Activated CD4-positive, alpha-beta T cell treated with anti-CD3 and anti-CD28 coated beads, Interleukin-2, amount 50 U/mL, for 4 hours (primary cell): ENCODE measurements around the gene ACVR1C.
A peak's percentile ranks its signal among the peaks of the same experiment; 100 is the strongest.

Source experiments
- DNase-seq, 2 experiments: peaks; one replicate each; pipeline ENCODE4 v3.0.0-alpha.2; 2020

Gene ACVR1C

GRCh38 chr2:157628477-157629415 lies at the start of gene ACVR1C:
Gene ACVR1C, minus strand, starts transcription at chr2:157628864. Its CDS starts 220 bp downstream, at chr2:157628644.
- peak; percentile 46 to 51 for DNase-seq

GRCh38 chr2:157677941-157678340 lies 49.3 kb upstream of the ACVR1C start:
- DNase-seq, result no peak

- no peak for DNase-seq
Measured at GRCh38 chr2:157672129-157672528, 43.5 kb upstream of the ACVR1C start.

- no peak for DNase-seq
Measured at GRCh38 chr2:157662401-157662800, 33.7 kb upstream of the ACVR1C start.

GRCh38 chr2:157661776-157662175 lies 33.1 kb upstream of the ACVR1C start:
- DNase-seq, result no peak

- no peak for DNase-seq
Measured at GRCh38 chr2:157657858-157658257, 29.2 kb upstream of the ACVR1C start.

GRCh38 chr2:157657101-157657500 lies 28.4 kb upstream of the ACVR1C start:
- no peak for DNase-seq

- no peak for DNase-seq
Measured at GRCh38 chr2:157644776-157645175, 16.1 kb upstream of the ACVR1C start.

- DNase-seq, result no peak
Measured at GRCh38 chr2:157631861-157632260, 3.2 kb upstream of the ACVR1C start.

- DNase-seq, result peak; percentile 36 to 38
Measured at GRCh38 chr2:157627594-157628476, 829 bp downstream of the ACVR1C start.

GRCh38 chr2:157625296-157625695 lies 3.4 kb downstream of the ACVR1C start:
- peak in 1 of 2 experiments; percentile 4 for DNase-seq

GRCh38 chr2:157620956-157621355 lies 7.7 kb downstream of the ACVR1C start:
- no peak for DNase-seq

GRCh38 chr2:157611726-157612125 lies 16.9 kb downstream of the ACVR1C start:
- no peak for DNase-seq

GRCh38 chr2:157611110-157611509 lies 17.6 kb downstream of the ACVR1C start:
- no peak for DNase-seq

- DNase-seq, result no peak
Measured at GRCh38 chr2:157606534-157606933, 22.1 kb downstream of the ACVR1C start.

GRCh38 chr2:157603198-157603597 lies 25.5 kb downstream of the ACVR1C start:
- DNase-seq, result no peak

- no peak for DNase-seq
Measured at GRCh38 chr2:157601807-157602206, 26.9 kb downstream of the ACVR1C start.

- peak; percentile 50 to 56 for DNase-seq
Measured at GRCh38 chr2:157596992-157597681, 31.5 kb downstream of the ACVR1C start.

- DNase-seq, result no peak
Measured at GRCh38 chr2:157593411-157593810, 35.3 kb downstream of the ACVR1C start.

GRCh38 chr2:157592948-157593347 lies 35.7 kb downstream of the ACVR1C start:
- no peak for DNase-seq

GRCh38 chr2:157592374-157592773 lies 36.3 kb downstream of the ACVR1C start:
- no peak for DNase-seq

- no peak for DNase-seq
Measured at GRCh38 chr2:157587576-157587975, 41.1 kb downstream of the ACVR1C start.

GRCh38 chr2:157574165-157574564 lies 54.5 kb downstream of the ACVR1C start:
- no peak for DNase-seq
